IMR-90 (cell line): ENCODE measurements around the gene CEP63. TPM values are rescaled to one million over a fixed set of nuclear protein-coding genes. Genes with fewer than 3 reads are reported as not detected.

Source experiments
- ATAC-seq: fragments of 200-7000 bp; cut with Tn5 transposase; 2 replicates; pipeline ENCODE4 v1.9.1; 2020; ENCODE audit warnings: low read depth, mild to moderate bottlenecking, moderate library complexity
- BruUV-seq: library from RNA; stranded (reverse); fragments of 400-500 nt; replicated peaks from 2 replicates; lab custom pipeline; 2021; lab: Mats Ljungman, UMichigan
- CTCF ChIA-PET: fragments of 300-600 bp; formaldehyde crosslinking; extraction: SDS; loops from one replicate; lab custom pipeline; 2021; ENCODE audit warnings: antibody characterized with exemption; lab: Yijun Ruan, JAX
- POLR2A ChIA-PET: fragments of 300-600 bp; sonication (Branson Sonifier 250); formaldehyde crosslinking; loops from one replicate; lab custom pipeline; 2022; ENCODE audit warnings: antibody characterized with exemption; ENCODE audit not compliant: unreplicated experiment; lab: Charles Lee
- DNase-seq: peaks from one replicate; pipeline ENCODE4 v3.0.0; 2013
- H2AFZ ChIP-seq: replicated peaks from 2 replicates; pipeline ENCODE3; 2013; ENCODE audit warnings: low read length, mild to moderate bottlenecking; ENCODE audit not compliant: poor library complexity
- H2AK5ac ChIP-seq: 2 replicates; pipeline ENCODE4 v1.6.1; 2013; ENCODE audit warnings: low read depth, low read length, inconsistent platforms
- H2AK9ac ChIP-seq: replicated peaks from 2 replicates; pipeline ENCODE3; 2013; ENCODE audit warnings: mild to moderate bottlenecking, low read depth, low read length, moderate library complexity; ENCODE audit not compliant: poor library complexity
- H2BK120ac ChIP-seq: 2 replicates; pipeline ENCODE4 v1.6.1; 2013; ENCODE audit warnings: low read depth, low read length, inconsistent platforms
- H2BK15ac ChIP-seq: 3 replicates; pipeline ENCODE4 v1.6.1; 2013; ENCODE audit warnings: low read depth, low read length, inconsistent platforms
- H2BK20ac ChIP-seq: 2 replicates; pipeline ENCODE4 v1.6.1; 2013; ENCODE audit warnings: low read depth, mild to moderate bottlenecking, inconsistent platforms, low read length, moderate library complexity
- H2BK5ac ChIP-seq: 2 replicates; pipeline ENCODE4 v1.6.1; 2013; ENCODE audit warnings: mild to moderate bottlenecking, low read depth, low read length, inconsistent platforms; ENCODE audit not compliant: poor library complexity, severe bottlenecking
- H3K14ac ChIP-seq: replicated peaks from 2 replicates; pipeline ENCODE4 v1.6.1; 2013; ENCODE audit warnings: low read depth, low read length, inconsistent platforms
- H3K18ac ChIP-seq: 2 replicates; pipeline ENCODE4 v1.6.1; 2013; ENCODE audit warnings: low read depth, low read length, control low read depth
- H3K23ac ChIP-seq: 2 replicates; pipeline ENCODE4 v1.6.1; 2013; ENCODE audit warnings: low read depth, low read length, inconsistent platforms
- H3K27ac ChIP-seq: 2 replicates; pipeline ENCODE4 v1.5.1; 2013; ENCODE audit warnings: mild to moderate bottlenecking, control low read depth, low read length; ENCODE audit not compliant: insufficient read depth
- H3K27me3 ChIP-seq: 2 replicates; pipeline ENCODE4 v1.6.1; 2013; ENCODE audit warnings: low read length; ENCODE audit not compliant: control insufficient read depth, insufficient read depth
- H3K36me3 ChIP-seq: 2 replicates; pipeline ENCODE4 v1.6.1; 2013; ENCODE audit warnings: low read length, mixed read lengths; ENCODE audit not compliant: control insufficient read depth, insufficient read depth
- H3K4ac ChIP-seq: 2 replicates; pipeline ENCODE4 v1.6.1; 2013; ENCODE audit warnings: low read depth, low read length, inconsistent platforms
- H3K4me1 ChIP-seq: 2 replicates; pipeline ENCODE4 v1.6.1; 2013; ENCODE audit warnings: low read length, mixed read lengths; ENCODE audit not compliant: control insufficient read depth, insufficient read depth
- H3K4me2 ChIP-seq: 2 replicates; pipeline ENCODE4 v1.6.1; 2013; ENCODE audit warnings: low read depth, mild to moderate bottlenecking, control low read depth, low read length, moderate library complexity
- H3K4me3 ChIP-seq: 2 replicates; pipeline ENCODE4 v1.5.1; 2013; ENCODE audit warnings: low read depth, mild to moderate bottlenecking, control low read depth, low read length, moderate library complexity; ENCODE audit not compliant: insufficient read depth
- H3K56ac ChIP-seq: 2 replicates; pipeline ENCODE4 v1.6.1; 2013; ENCODE audit warnings: low read length, inconsistent platforms; ENCODE audit not compliant: insufficient read depth; ENCODE audit errors: extremely low read depth
- H3K79me1 ChIP-seq, 2 experiments: 2 replicates each; pipeline ENCODE4 v1.6.1; 2013; ENCODE audit warnings: low read length in 2 of 2, inconsistent platforms in 1 of 2, low read depth in 1 of 2
- H3K9ac ChIP-seq: 2 replicates; pipeline ENCODE4 v1.6.1; 2013; ENCODE audit warnings: low read depth, low read length, control low read depth
- H3K9me1 ChIP-seq: 2 replicates; pipeline ENCODE4 v1.6.1; 2013; ENCODE audit warnings: low read length, inconsistent platforms; ENCODE audit not compliant: insufficient read depth
- H3K9me3 ChIP-seq: 2 replicates; pipeline ENCODE4 v1.6.1; 2013; ENCODE audit warnings: low read length; ENCODE audit not compliant: control insufficient read depth, insufficient read depth
- H4K20me1 ChIP-seq: 2 replicates; pipeline ENCODE4 v1.6.1; 2013; ENCODE audit warnings: low read length, inconsistent platforms; ENCODE audit not compliant: insufficient read depth
- H4K5ac ChIP-seq: 2 replicates; pipeline ENCODE4 v1.6.1; 2013; ENCODE audit warnings: mild to moderate bottlenecking, low read depth, low read length, control low read depth
- H4K8ac ChIP-seq, 2 experiments: 2 replicates each; pipeline ENCODE4 v1.6.1; 2013; ENCODE audit warnings: low read depth in 2 of 2, low read length in 2 of 2, control low read depth in 1 of 2, inconsistent platforms in 1 of 2
- H4K91ac ChIP-seq: 2 replicates; pipeline ENCODE4 v1.6.1; 2013; ENCODE audit warnings: low read depth, low read length, inconsistent platforms; ENCODE audit not compliant: insufficient read depth
- BHLHE40 ChIP-seq: fragments of 150-350 bp; IDR thresholded peaks from 2 replicates; pipeline ENCODE4 v1.6.1; 2016; ENCODE audit warnings: mild to moderate bottlenecking, low read depth, low read length
- CEBPB ChIP-seq: IDR thresholded peaks from 2 replicates; pipeline ENCODE4 v1.6.1; 2012; ENCODE audit warnings: low read depth, low read length, improper control_type of control experiment
- CTCF ChIP-seq: conservative IDR thresholded peaks from 2 replicates; pipeline ENCODE4 v1.5.1; 2012; ENCODE audit warnings: mild to moderate bottlenecking, low read depth, low read length, improper control_type of control experiment
- FOS ChIP-seq: fragments of 150-350 bp; IDR thresholded peaks from 2 replicates; pipeline ENCODE4 v1.6.1; 2016; ENCODE audit warnings: low read depth, low read length
- MXI1 ChIP-seq: IDR thresholded peaks from 2 replicates; pipeline ENCODE4 v1.6.1; 2012; ENCODE audit warnings: low read depth, mild to moderate bottlenecking, low read length, moderate library complexity, borderline replicate concordance
- RFX5 ChIP-seq: IDR thresholded peaks from 2 replicates; pipeline ENCODE4 v1.8.0; 2012; ENCODE audit warnings: low read depth, mild to moderate bottlenecking, low read length, moderate library complexity
- SMC3 ChIP-seq: fragments of 150-350 bp; IDR thresholded peaks from 2 replicates; pipeline ENCODE4 v1.6.1; 2016; ENCODE audit warnings: low read depth, mild to moderate bottlenecking, antibody characterized with exemption, low read length, moderate library complexity
- WGBS, 2 experiments: methylation state at CpG; one replicate each; pipeline versions ENCODE4 v1.1.5 to v1.1.7; 2013; ENCODE audit warnings: missing lambda C conversion rate in 2 of 2; ENCODE audit not compliant: insufficient read length in 1 of 2; ENCODE audit errors: extremely low coverage in 2 of 2; 5-methylcytosine and 5-hydroxymethylcytosine counted together
- dilution Hi-C: fragments of 300-500 bp; cut with HindIII; formaldehyde crosslinking; loops from one replicate; pipeline ENCODE4 v1.14.3; 2018; ENCODE audit warnings: low sequenced_read_pairs; ENCODE audit not compliant: unreplicated experiment
- in situ Hi-C: fragments of 300-500 bp; cut with MboI; formaldehyde crosslinking; loops from 3 replicates; pipeline ENCODE4 v1.14.3; 2019; ENCODE audit warnings: low sequenced_read_pairs, inconsistent platforms, mixed read lengths
- intact Hi-C: fragments of 100-400 bp; cut with micrococcal nuclease; formaldehyde crosslinking; loops from 2 replicates; pipeline ENCODE4 v1.10.0; 2022
- polyA plus RNA-seq, 3 experiments: library from polyadenylated mRNA; depleted of rRNA; stranded (reverse); fragments of >200 nt; gene quantifications; 2 replicates each; pipeline ENCODE4 v1.2.3, GENCODE V29; 2012; ENCODE audit warnings: low replicate concordance in 1 of 3
- total RNA-seq: library from RNA; depleted of rRNA; stranded (reverse); fragments of >200 nt; gene quantifications from 2 replicates; pipeline ENCODE4 v1.2.3, GENCODE V29; 2012
- TF ChIP-seq, protein P1 (sequence below): fragments of 150-350 bp; IDR thresholded peaks from 2 replicates; pipeline ENCODE4 v1.6.1; 2017; ENCODE audit warnings: mild to moderate bottlenecking, antibody characterized with exemption, low read length, low read depth

CEP63 gene
- total and polyA plus RNA-seq, 2 of the 4 experiments (the other 2 are of a cell fraction): 6.5 to 9.1 TPM

- Histone ChIP-seq H3K9ac (no peak overlapping the region), H3K9me3 (no peaks in the 10 kb centered on the region), H4K20me1 (no peaks in the 10 kb centered on the region), H2BK5ac (peak overlapping the region; percentile 56), H3K79me1 (peaks cover 2 to 14% of the 10 kb centered on the region in 2 experiments; a peak in 3 of 4 replicates), H3K36me3 (no peaks in the 10 kb centered on the region), H2AFZ (no peak overlapping the region), H4K8ac (peak overlapping the region; percentile 39 to 71; a peak in 3 of 4 replicates), H3K9me1 (peaks cover 17% of the 10 kb centered on the region), H3K4me3 (no peak overlapping the region), H2AK9ac (no peak overlapping the region), H4K5ac (peak overlapping the region; percentile 34; the same call in 1 of the 2 replicates), H2AK5ac (peak overlapping the region; percentile 88; the same call in 1 of the 2 replicates), H2BK120ac (peak overlapping the region; percentile 85), H3K4me1 (peaks cover 25% of the 10 kb centered on the region), H3K27ac (no peak overlapping the region), H3K4ac (peak overlapping the region; percentile 77), H3K14ac (0 out of 2 replicates have a peak overlapping the region, but pooled peaks have one; percentile 45), H3K27me3 (no peaks in the 10 kb centered on the region), H3K23ac (peak overlapping the region; percentile 75; the same call in 1 of the 2 replicates), H3K4me2 (no peak overlapping the region), H3K18ac (peak overlapping the region; percentile 44; the same call in 1 of the 2 replicates), H2BK20ac (peak overlapping the region; percentile 78), H4K91ac (peak overlapping the region; percentile 70), H2BK15ac (peak overlapping the region; percentile 84; the same call in 2 of the 3 replicates), H3K56ac (no peak overlapping the region)
- in situ Hi-C loops: no loop called here
- no TSS peak for BruUV-seq
- ChIA-PET POLR2A (interaction anchor here (0.6 kb wide), 1 partner anchor 13 kb away, joined by 3 read pairs; no protein-coding TSS in a partner anchor), CTCF (interaction anchor here (0.6 to 0.8 kb wide), 2 partner anchors 14 to 219 kb away, joined by 3 read pairs; no protein-coding TSS in a partner anchor)
- TF ChIP-seq BHLHE40 (no peak), MXI1 (no peak), CEBPB (no peak), CTCF (no peak), SMC3 (no peak), RFX5 (no peak), FOS (no peak)
- TF ChIP-seq, protein P1, sequence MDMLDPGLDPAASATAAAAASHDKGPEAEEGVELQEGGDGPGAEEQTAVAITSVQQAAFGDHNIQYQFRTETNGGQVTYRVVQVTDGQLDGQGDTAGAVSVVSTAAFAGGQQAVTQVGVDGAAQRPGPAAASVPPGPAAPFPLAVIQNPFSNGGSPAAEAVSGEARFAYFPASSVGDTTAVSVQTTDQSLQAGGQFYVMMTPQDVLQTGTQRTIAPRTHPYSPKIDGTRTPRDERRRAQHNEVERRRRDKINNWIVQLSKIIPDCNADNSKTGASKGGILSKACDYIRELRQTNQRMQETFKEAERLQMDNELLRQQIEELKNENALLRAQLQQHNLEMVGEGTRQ: no peak
- ATAC-seq (no peak), DNase-seq (no peak)
- dilution Hi-C loops: no loop called here
- no CpG with 5 or more reads among the region's 4 CpGs for WGBS, 2 experiments
- intact Hi-C loops: no loop called here
These were observed 26.3 kb upstream of the CEP63 start for GRCh38 chr3:134459562-134459961.
